NCI-H1694 (cell line): Measurements from ENCODE around the gene ATP10A.

Experiments
- DNase-seq: peaks from one replicate; lab custom pipeline; 2025; lab: John Stamatoyannopoulos, UW

The ATP10A gene

GRCh38 chr15:25677719-25678499, 185.2 kb downstream of the ATP10A start:
- no peak for DNase-seq

- no peak for DNase-seq
These were observed 187.1 kb downstream of the ATP10A start for GRCh38 chr15:25676070-25676469.

DNA sequence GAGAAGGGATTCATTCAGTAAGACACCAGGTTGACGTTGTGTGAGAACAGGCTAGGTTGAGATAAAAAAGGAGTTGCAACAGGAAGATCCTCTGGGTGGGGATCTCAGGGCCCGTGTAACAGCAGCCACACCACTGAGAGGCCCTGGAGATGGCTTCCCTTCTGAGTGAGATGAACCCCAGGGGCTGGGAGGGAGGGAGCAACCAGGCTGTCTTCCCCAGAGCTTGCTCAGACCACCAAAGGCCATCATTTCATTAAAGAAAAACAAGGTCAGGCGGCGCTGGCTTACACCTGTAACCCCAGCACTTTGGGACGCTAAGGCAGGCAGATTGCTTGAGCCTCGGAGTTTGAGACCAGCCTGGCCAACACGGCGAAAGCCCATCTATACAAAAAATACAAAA, 187.7 kb downstream of the ATP10A start:
- DNase-seq, result no peak

GRCh38 chr15:25674913-25675312, 188.2 kb downstream of the ATP10A start:
- no peak for DNase-seq

DNA sequence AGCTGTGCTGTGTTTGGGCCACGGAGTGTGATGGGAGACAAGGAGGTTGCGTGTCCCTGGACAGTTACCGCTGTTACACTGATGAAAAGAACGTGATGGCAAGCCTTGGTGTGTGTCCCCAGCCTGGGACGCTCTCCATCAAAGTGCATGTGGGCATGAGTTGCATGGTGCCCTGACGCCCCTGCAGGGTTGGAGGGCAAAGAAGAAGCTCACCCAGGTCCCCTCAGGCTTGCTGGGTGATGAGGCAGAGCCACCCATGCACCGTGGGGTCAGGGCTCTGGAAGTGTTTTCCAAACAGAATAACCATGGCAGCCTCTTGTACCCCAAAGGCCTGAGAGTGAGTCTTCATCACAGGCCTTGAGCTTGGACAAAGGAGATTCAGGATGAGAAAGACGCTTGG, 189.2 kb downstream of the ATP10A start:
- no peak for DNase-seq

DNA sequence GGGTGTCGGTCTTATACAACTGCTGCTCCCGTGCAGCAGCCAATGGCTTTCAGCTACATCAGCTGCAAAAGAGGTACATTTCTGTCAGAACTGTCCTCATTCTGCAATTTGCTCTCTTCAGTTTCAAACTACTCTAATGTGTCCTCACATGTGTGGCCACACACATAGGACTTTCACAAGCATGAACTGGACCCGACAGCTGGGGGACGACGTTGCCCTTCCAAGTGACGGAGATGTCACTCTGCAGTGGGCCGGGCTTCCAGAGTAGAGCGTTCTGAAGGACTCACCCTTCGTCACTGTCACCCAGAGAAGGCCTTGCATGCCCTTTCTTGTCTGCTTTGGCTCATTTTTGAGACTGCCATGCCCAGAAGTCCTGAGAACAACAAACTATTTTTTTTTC, 189.8 kb downstream of the ATP10A start:
- no peak for DNase-seq

GRCh38 chr15:25671132-25671531, 192.0 kb downstream of the ATP10A start:
- DNase-seq, result no peak

GRCh38 chr15:25670621-25671020, 192.5 kb downstream of the ATP10A start:
- DNase-seq, result no peak

DNA sequence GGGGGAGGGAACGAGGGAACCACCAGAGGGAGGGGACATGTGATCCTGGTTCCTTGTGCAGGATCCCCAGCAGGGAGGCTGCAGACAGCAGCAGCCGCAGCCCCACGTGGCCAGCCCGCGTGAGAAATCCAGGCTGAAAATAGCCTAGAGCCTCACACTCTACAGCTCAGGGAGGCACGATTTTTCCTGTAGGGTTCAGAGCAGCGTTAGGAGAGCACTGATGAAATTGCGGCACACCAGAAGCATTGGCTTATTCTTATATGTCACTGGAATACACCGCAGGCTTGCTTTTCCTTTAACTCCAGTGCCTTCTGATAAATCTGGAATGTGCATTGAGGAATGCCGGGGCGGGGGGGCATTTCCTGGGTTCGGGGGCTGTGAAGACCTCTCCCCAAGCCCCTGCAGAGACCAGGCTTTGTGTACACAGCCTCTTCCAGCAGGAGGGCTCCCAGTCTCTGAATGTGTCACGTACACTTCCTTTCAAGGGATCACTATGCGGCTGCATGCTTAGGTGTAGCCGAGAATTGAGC, 193.0 kb downstream of the ATP10A start:
- DNase-seq, result peak; percentile 24

GRCh38 chr15:25668901-25669300, 194.2 kb downstream of the ATP10A start:
- DNase-seq, result no peak

DNA sequence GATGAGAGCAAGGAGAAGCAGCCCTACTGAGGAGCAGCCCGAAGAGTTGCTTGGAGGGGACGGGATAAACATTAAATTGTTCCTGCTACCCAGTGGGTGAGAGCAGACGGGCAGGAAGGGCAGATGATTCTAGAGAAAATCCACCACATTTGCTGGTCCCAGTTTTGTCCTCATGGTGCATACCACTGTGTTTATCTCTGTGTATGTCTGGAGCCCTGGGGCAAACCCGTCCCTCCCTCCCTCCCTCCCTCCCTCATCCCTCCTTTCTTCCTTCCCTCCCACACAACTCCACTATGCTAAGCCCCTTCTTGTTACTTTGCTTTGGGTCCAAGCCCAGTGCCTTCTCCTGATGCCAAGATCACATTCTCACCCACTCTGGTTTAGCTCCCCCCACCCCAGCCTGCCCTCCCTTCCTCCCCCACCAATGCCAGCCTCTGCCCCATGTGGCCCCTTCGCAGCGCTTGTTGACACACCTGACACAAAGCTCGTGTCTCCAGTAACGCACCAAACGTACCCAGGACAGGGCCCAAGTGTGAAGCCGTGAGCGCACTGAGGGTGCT, 194.8 kb downstream of the ATP10A start:
- DNase-seq, result no peak

DNA sequence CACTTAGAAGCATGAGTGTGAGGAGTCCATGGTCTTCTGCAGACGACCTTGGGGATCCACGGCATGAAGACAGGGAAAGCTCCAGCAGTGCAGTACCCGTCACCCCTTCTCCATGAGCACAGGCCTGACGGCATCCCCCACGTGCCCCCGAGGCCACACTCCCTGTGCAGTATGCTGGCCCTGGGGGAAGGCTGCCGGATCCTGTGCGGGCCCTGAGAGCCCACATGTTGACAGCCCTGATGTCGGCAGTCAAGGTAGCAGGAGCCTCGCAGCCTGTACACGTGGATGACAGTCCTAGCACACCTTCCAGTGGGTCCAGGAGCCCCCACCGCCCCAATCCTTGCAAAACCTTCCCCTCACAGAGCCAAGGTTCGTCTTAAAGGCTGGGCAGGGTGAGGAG, 195.3 kb downstream of the ATP10A start:
- DNase-seq, result no peak

GRCh38 chr15:25665913-25666312, 197.2 kb downstream of the ATP10A start:
- no peak for DNase-seq

- DNase-seq, result no peak
These were observed 198.4 kb downstream of the ATP10A start for GRCh38 chr15:25664761-25665160.

- DNase-seq, result no peak
These were observed 199.6 kb downstream of the ATP10A start for GRCh38 chr15:25663515-25663914.

- DNase-seq, result no peak
These were observed 201.2 kb downstream of the ATP10A start for GRCh38 chr15:25661898-25662297.

DNA sequence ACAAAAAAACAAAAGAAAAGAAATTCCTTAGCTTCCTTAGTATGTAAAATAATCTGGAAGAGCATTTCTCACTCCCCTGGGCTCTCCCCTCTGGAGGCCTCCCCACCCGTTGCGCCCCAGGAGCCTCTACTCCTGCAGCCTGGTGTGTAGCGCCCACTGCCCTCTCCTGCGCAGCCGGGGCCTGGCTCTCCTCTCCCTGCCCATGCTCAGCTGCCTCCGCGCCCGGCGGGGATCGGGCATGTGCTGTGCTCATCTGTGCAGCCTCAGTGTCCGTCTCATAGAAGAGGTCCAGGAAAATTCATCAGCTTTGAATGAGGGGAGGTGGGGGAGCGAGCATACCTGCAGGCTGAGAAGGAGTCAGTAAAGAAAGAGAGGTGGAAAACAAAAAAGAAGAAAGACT, 203.9 kb downstream of the ATP10A start:
- DNase-seq, result no peak

GRCh38 chr15:25658560-25658959, 204.6 kb downstream of the ATP10A start:
- no peak for DNase-seq

- DNase-seq, result no peak
These were observed 207.7 kb downstream of the ATP10A start for GRCh38 chr15:25655207-25655948.

DNA sequence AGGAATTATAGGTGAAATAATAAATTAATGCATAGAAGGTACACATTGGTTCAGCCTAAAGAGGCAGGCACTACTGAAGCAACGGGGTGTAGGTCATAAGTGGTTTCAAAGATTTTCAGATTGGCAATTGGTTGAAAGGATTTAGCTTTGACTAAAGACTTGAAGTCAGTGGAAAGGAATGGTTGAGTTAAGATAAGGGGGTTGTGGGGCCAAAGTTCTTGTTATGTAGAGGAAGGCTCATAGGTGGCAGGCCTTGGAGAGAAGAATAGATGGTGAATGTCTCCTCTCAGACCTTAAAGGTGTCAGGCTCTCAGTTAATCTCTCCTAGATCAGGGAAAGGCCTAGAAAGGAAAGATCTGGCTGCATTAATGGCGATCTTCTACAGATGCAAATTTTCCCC, 209.8 kb downstream of the ATP10A start:
- DNase-seq, result no peak

DNA sequence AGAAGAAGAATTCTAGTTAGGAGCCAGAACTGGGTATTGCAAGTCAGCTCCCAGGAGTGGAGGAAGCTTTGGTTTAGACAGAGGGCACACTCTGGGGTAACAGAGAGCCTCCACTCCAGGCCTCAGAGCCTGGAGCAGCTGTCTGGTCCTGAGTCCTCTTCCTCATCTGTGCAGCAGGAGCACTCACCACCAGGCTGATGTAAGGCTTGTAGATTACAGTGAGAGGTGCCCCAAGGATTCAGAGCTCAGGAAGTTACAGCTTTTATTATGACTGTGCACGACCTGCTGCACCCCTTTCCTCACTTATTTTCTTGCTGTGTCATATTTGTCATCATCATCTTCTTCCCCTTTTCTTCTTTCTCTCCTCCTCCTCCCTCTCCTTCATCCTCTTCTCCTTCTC, 210.4 kb downstream of the ATP10A start:
- no peak for DNase-seq

GRCh38 chr15:25649390-25649789, 213.7 kb downstream of the ATP10A start:
- DNase-seq, result no peak

DNA sequence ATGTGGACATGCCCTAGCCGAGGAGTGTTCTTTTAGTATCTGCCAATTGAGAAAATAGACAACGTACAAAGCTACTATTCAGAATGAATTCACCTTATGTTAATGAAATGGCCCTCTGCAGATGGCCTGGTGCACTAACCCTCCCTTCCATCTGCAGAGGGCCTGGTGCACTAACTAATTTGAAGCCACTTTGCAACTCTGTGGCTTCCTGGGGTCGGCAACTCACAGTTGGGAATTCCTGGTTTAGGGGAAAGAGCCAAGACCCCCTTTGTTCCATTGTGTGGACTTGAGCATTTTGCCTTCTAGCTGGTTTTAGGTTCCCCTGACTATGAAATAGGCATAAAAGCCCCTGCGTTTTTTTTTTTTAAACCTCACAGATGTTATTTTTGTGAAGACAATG, 220.0 kb downstream of the ATP10A start:
- no peak for DNase-seq
